ENCODE results near the gene DLG5.

Gene DLG5

DNA sequence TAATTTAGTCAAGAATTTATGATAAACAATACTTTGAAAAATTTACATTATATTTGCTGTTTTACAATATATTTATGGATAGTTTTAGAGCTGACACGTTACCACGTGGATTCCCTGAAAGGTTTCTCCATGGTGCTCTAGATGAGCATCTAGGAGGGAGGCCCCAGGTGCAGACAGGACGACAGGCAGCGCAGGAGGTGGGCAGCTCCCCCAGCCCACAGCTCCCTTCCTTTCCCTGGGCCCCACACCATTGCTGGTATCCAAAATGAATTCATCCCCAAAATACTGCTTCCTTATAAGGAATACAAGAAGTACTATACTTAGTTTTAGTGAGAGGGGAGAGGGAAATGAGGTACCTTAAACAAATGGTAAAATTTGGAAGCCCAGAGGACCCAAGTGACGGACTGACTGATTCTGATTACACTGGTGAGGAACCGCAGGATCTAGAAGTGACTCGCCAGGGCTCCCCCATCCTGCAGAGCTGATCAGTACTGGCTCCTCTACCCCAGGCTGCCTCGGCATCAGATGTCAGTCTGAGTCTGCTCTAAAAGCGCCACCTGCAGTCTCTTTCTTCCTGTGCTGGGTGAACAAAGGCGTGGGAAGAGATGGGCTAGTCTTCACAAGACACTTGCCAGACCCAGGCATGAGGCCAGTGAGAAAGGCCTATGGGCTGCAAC, 89.2 kb downstream of the DLG5 start:
- DNase-seq: peak; percentile 81

DNA sequence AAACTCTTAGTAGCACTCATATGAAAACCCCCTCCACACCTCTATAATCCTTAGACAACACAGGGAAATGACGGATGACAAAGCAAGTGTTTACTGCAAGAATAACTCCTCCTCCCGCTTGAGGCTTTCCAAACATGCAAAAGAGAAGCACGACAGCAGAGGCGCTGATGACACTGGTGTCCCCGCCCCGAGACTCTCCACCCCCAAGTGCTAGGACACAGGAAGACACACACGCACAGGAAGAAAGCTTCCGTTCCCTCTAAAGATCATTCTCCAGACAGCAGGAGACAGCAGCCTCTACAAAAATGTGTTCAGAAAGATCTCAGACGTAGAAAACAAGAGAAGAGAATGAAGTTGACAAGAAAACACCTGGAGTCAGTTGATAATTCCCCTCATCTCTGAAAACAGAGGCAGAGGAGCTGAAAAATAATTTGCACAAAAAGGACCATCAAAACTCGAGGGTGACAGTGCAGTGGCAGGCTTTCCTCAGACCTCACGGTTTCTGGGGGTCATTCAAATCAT, 90.2 kb downstream of the DLG5 start:
- peak; percentile 89 for DNase-seq

DNA sequence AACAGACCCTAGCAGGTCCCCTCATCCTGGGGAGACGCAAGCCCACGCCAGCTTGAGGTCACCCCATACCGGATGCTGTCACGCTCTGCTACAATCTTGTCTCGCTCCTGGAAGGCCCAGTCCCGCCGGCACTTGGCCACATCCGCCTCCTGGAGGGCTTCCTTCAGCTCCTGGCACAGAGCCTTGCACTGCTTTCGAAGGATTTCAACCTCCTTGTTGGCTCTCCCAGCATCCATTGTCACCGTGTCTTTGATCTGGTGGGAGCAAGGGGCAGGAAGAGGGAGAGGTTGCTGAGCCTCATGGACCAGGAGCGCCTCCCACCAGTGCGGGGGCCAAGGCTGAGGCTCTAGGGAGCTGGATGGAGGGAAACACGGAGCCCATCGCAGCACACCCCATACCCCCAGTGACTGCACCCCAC, 90.9 kb downstream of the DLG5 start:
- DNase-seq: no peak

DNA sequence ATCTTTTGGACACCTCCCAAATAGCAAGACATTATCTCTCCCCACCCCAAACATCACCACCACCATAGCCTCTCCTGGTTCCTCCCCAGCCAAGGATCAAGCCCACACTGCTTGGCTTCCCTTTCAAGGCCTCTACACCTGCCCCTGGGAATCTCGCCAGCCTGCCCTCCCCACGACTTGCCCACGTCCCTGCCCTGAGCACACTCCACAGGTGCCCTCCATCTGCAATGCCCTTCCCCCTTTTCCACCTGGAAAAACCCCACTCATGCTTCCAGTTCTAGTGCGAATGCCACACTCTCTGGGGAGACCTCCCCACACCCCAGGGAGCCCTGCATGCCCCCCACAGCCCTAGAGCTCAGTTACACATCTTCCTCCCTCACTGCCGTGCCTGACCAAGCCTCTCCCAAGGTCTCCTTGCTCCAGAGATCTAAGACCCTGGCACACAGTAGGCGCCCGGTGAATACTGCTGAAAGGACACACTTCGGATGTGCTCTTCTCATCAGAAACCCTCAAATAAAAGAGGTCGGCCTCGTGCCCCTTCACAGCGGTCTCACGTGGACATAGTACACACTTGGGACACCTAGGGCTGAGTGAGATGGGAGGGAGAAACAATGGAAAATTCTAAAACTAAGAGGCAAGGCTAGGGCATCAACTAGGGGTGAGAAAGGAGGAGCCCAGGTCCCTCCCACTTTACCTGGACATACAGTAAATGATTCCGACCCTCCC, 91.4 kb downstream of the DLG5 start:
- DNase-seq: no peak

DNA sequence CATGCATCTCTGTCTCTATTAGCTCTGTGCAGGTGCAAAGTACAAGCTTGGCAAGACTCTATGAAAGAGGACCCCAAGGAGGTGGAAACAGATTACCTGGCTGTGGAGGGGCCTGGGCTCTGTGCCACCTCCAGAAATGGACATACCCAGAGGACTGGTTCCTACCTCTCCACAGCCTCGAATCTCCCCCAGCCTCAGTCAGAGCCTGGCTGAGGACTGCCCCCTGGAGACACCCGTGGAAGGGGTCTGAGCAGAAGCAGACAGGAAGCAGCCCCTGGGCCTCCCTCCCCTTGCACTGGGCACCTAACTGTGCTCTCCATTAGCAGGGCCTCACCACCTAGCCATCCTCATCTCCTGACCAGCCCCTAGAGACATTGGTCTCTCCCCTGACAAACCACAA, 92.0 kb downstream of the DLG5 start:
- no peak for DNase-seq

DNA sequence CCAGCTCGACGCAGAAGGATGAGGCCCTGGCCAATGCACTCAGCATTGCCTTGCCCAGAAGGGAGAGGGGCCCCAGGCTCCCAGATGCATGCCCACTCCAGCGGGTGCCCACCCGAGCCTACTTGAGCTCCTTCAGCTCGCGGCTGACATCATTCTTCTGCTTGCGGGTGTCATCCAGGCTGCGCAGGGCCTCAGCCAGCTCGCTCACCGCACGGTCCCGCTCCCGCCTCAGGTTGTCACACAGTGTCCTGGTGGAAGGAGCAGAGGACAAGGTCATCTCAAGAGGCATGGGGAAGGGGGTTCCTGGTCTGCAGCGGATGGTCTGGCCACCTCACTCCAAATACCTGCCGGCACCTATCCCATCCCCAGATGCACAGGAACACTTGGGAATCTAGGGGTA, 92.8 kb downstream of the DLG5 start:
- DNase-seq: no peak

DNA sequence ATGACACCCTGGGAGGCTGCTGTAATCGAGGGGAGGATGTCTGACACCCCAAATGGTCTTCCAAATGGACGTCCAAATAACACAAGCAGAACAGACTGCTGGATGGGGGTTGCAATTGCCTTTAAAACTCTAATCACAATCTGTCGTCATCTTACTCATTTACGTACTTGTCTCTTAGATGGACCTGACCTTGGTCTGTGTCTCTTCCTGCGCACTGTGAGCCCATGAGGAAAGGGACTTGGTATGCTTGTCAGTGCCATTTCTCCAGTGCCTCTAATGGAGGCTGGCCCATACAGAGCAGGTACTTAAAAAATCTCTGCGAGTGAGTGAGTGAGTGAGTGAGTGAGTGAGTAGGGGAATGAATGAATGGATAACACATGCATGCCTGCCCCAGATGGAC, 93.3 kb downstream of the DLG5 start:
- DNase-seq: no peak

DNA sequence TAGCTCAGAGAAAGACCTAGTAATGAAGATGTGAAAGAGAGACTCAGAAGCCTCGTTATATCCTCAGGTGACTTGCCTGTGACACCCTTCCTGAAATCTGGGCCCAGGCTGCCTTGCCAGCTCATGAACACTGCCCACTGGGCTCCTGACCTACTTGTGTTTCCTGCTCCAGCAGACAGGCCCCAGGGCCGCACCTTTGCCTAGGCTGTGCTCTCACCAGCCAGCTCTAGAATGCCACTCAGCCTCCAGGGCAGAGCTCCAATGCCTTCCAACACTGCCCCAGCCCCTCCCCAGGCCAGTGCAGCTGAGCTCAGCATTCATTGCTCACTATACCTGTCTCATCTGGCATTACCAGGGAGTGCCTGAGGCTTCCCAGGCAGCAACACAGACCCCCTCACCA, 94.3 kb downstream of the DLG5 start:
- peak; percentile 65 for DNase-seq

DNA sequence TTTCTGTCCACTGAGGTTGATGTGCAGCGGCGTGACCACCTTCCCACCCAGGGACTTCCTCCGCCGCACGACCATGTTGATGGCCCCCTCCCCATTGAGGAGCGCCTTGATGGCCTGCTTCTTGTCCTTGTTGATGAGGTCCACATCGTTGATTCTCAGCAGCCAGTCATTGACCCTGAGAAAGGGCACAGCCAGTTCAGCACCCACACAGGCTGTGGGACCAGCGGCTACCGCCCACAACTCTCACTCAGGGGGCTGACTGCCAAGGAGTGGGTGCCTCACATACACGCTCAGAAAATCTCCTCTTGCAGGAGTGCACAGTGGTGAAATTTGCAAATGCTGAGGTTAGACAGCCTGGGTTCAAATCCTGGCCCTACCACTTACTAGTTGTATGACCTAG, 97.2 kb downstream of the DLG5 start:
- no peak for DNase-seq

DNA sequence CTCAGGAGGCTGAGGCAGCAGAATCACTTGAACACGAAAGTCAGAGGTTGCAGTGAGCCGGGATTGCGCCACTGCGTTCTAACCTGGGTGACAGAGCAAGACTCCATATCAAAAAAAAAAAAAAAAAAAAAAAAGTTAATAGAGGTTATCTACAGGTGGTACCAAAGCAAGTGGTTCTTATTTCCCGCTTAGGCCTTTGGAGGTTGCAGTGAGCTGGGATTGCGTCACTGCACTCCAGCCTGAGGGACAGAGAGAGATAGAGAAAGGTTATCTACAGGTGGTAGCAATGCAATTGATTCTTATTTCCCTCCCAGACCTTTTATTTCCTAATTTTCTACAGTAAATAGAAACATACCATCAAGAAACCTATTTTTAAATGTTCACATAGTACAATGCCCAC, 98.2 kb downstream of the DLG5 start:
- DNase-seq: no peak

DNA sequence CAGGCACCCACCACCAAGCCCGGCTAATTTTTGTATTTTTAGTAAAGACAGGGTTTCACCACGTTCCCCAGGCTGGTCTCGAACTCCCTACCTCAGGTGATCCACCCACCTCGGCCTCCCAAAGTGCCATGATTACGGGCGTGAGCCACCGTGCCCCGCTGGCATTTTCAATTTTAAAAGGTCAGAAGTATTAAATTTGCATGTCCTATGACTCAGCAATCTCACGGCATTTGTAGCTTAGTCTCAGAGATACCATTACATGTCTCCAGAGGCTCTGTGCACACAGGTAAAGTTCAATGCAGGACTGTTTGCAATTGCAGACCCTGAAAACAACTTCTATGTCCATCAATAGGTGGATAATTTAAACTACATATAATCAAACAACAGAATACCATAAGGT, 99.2 kb downstream of the DLG5 start:
- no peak for DNase-seq

DNA sequence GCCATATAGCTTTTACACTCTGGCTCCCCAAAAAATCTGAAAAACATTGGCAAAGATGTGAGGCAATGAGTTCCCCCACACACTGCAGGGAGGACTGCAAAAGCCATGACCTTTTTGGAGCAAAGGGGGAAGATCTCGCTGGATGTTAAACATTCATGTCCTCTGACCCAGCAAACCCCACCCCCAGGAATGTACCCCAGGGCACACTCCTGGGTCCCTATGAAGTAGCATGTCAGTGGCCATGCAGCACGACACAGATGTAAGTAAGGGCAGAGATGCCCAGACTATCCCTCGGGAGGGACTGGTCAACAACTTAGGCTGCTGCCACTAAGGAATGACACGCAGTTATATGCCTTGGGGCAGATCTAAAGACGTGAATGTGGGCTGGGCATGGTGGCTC, 100.6 kb downstream of the DLG5 start:
- no peak for DNase-seq

DNA sequence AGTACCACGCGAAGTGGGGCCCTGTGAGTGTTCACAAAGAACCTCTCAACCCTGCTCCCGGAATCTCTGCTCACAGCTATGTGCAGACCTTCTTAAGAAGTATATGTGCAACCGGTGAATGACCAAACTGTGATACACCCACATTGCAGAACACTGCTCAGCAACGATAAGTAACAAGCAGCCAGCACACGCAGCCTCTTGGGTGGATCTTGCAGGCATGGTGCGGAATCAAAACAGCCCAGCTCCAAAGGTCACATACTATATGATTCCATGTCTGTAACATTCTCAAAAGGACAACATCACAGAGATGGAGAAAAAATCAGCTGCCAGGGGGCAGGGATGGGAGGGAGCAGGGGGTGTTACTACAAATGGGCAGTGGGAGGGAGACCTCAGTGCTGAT, 101.6 kb downstream of the DLG5 start:
- no peak for DNase-seq

DNA sequence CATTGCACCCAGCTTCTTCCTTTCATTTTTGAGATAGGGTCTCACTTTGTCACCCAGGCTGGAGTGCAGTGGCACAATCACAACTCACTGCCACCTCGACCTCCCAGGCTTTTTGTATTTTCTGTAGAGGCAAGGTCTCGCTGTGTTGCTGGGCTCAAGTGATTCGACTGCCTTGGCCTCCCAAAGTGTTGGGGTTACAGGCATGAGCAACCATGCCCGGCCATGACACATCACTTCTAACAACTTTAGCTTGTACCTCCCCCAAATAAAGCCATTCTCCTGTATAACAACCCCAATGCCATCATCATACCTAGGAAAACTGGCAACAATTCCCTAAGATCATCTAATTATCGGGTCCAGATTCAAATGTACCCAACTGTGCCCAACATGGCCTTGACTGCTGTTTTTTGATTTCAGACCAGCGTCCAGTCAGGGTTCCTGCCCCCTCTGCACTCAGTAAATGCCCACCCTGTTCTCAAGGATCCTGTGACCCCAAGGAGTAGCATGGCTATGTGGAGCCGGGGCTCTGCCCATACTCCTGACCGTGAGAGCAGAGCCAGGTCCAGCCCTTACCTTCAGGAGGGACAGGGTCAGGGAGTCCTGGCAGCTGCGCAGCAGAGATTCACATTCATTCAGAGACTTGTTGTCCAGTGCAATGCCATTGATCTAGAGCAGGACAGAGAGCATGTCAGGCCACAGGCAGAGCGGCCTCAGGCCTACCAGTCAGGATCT, 102.6 kb downstream of the DLG5 start:
- no peak for DNase-seq

DNA sequence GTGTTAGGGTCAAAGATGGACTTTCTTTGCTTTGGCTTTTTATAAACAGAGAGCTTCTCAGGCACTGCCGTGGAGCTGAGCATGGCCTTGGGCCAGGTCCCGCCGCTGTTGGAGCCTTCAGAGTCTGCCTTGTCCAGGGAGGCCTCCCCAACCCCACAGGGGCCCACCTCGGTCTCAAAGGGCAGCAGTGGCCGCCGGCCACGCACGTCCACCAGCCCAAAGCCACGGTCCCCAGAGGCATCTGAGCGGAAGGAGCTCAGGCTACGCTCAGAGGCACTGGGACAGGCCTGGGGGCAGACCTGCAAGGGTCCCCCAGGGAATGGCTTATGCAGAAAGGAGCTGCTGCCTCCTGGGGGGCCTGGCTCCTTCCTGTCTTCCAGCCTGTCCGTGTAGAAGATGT, 105.0 kb downstream of the DLG5 start:
- no peak for DNase-seq

DNA sequence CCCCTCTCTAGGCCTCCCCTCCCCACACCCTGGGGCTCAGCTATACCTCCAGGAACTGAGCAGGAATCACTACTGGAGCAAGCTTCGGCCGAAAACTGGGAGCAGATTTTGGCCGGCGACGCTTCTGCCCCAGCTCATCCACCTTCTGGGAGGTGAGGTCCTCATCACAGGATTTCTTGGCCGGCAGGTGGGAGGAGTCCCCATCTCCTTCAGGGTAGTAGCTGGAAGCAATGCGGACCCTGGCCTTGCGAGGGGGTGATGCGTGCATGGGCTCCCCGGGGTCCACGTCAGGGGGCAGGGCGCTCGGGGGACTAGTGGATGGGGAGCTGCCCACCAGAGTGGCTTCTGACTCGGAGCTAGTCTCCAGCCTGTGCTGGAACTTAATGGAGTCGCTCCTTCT, 105.5 kb downstream of the DLG5 start:
- no peak for DNase-seq

DNA sequence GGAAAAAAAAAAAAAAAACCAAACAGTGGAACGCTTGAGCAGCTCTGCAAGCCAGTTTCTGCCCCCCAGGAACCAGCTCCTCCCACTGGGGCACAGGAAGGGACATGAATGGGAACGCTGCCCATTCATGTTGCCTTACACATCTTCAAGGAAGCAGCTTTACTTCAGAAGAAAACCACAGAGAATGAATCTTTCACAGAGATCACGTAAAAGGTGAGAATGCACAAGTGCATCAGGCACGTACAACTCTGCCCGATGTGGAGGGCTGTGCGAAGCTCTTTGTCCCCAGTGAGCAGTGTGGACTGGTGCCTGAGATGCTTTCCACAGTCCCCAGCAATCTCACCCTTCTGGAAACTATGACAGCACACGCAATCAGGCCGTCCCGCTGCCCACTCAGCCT, 106.2 kb downstream of the DLG5 start:
- no peak for DNase-seq

DNA sequence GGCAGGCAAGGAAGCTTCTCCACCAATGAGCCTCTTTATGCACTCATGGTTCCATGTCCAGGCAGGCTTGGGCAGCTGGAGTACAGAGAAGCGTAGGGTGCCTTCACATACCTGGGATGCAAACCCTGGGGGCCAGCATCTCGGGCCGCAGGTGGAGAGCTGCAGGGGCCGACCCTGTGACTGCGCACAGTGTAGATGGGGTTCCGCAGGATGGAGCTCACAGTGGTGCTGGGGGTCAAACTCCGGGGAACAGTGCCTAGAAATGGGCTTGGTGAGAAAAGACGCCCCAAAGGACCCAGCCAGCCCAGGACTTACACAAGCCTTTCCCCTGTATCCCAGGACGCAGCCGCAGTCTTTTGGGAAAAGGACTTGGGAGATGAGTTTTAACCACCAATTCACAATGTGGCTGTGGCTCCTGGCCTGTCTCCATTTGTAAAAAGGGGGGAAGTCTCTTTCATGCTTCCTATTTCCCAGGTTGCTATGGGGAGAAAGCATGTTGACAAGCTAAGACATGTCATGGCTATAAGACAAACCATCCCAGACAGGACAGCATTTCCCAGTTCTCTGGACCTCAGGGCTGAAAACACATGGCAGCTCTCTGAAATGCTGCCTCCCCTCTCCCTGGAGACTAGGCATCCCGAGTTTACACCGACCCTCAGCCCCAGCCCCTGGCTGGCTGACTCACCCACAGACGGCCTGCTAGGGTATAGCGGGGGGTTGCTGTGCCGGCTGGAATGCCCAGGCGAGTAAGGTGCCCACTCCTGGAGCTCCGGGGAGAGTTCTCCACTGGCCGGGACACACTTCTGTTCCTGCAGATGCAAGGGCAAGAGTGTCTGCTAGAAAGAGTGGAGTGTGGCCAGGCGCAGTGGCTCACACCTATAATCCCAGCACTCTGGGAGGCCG, 107.1 kb downstream of the DLG5 start:
- DNase-seq: no peak

DNA sequence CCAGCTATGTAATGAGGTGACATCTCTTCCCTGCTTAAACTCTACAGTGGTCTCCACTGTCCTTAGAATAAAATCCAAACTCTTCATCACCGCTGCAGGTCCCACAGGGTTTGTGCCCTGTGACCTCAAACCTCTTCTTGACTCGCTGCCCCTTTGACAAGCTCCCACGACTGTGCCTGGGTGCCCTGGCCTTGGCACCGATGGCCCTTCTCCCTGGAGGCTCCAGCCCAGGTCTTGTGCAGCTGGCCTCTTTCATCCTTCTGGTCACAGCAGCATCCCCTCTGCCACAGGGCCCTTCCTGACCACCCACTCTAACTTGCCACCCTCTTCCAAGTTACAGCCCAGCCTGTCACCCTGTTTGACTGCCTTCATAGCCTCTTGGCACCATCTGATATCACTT, 108.2 kb downstream of the DLG5 start:
- no peak for DNase-seq

DNA sequence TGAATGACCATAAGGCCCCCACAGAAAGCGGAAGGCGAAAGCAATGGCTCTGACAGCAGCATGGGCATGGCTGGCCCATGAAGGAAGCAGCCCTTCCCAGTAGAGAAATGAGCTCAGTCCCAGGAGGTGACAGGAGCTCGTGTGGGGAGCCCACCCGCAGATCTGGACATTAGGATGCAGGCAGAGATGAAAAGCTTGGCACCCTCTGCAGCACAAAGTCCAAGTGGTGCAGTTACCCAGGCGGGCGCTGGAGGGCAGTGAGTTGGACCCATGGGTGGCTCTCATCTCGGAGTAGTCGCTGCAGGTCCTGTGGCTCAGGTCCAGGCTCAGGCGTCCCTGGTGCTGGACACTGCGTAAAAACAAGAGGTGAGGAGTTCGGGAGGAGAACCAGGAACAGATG, 109.0 kb downstream of the DLG5 start:
- no peak for DNase-seq

DNA sequence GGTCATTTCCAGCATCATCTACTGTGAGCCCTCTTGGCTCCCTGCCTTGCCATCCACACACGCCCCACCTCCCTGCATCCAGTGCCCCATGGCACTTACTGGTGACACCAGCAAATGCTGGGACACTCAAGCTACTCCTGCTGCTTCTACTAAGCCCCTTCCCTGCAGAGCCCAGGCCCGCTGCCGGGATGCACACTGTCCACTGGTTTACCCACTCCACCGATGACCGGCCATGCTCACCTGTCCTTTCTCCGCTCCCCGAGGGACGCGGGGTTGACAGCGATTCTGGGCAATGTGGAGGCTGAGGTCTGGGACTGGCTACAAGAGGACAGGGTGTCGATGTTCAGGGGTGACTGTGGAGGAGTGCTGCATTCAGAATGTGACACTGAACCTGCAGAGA, 110.2 kb downstream of the DLG5 start:
- DNase-seq: no peak

DNA sequence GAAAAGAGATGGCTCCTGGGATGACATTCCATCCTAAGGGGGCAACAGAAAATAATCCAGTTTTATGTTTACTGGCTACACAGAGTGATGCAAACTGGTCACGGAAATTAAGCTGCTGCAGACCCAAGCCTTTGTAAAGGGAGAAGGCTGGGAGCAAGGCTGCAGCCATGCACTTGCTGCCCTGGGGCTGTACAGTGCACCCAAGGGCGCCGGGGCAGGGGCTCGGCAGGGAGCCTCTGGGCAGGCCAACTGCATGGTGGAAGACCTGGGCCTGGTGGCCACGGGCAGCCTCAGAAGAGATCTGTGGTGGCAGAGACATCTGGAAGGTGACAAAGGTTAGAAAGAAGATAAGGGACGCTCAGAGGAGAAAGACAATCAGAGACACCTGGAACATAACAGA, 113.8 kb downstream of the DLG5 start:
- no peak for DNase-seq

DNA sequence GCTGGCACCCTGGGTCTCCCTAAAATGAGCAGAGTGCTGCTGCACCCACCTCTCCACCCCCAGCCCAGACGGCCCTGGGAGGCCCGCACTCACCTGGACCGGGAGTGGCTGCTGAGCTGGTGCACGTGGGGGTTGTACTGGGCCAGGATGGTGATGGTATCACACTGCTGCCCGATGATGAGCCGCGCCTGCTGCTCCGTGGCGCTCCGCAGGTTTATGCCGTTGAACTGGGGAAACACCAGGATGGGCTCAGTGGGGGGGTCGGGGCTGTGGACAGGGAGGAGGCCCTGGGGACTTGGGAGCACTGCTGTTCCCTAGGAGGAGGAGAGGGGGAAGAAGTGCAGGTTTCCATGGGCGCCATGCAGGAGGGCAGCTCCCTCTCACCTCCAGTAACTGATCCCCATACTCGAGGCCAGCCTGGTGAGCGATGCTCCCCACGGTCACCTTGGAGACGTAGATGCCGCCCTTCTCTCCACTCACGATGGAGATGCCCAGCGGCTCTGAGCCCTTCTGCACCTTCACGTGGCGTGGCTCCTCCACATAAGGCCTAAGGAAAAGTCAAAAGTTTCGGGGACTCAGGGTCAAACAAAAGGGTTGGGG, 114.6 kb downstream of the DLG5 start:
- no peak for DNase-seq
